PC-9 (cell line): ENCODE data around the gene PRPSAP2. TPM values are rescaled to one million over a fixed set of nuclear protein-coding genes. Genes with fewer than 3 reads are reported as not detected.

ENCODE experiments used
- BruUV-seq: library from RNA; stranded (reverse); fragments of 400-500 nt; replicated peaks from 2 replicates; lab custom pipeline; 2021; lab: Mats Ljungman, UMichigan
- CTCF ChIA-PET: fragments of 300-600 bp; sonication (Branson Sonifier 250); formaldehyde crosslinking; loops from one replicate; lab custom pipeline; 2022; ENCODE audit warnings: antibody characterized with exemption; lab: Charles Lee
- POLR2A ChIA-PET: fragments of 300-600 bp; sonication (Branson Sonifier 250); formaldehyde crosslinking; loops from one replicate; lab custom pipeline; 2022; ENCODE audit warnings: antibody characterized with exemption; ENCODE audit not compliant: unreplicated experiment; lab: Charles Lee
- DNase-seq, 2 experiments: peaks; one replicate each; pipeline versions ENCODE4 v3.0.0 to v3.0.0-alpha.2; 2015 to 2022; ENCODE audit warnings: mixed read lengths in 1 of 2
- H2AFZ ChIP-seq: fragments of 200-600 bp; sonication (generic); 2 replicates; pipeline ENCODE4 v1.8.1; 2017; ENCODE audit warnings: antibody characterized with exemption
- H3F3A ChIP-seq: fragments of 200-600 bp; sonication (generic); 2 replicates; pipeline ENCODE4 v1.8.1; 2017; ENCODE audit warnings: antibody characterized with exemption, mild to moderate bottlenecking, low read depth; ENCODE audit not compliant: insufficient read depth
- H3K27ac ChIP-seq: fragments of 200-600 bp; sonication (generic); 2 replicates; pipeline ENCODE4 v1.6.1; 2016; ENCODE audit warnings: mixed run types
- H3K27me3 ChIP-seq: fragments of 200-600 bp; sonication (generic); 2 replicates; pipeline ENCODE4 v1.6.1; 2016; ENCODE audit warnings: low read depth, mixed run types; ENCODE audit not compliant: insufficient read depth
- H3K36me3 ChIP-seq: fragments of 200-600 bp; sonication (generic); 2 replicates; pipeline ENCODE4 v1.6.1; 2016; ENCODE audit warnings: low read depth, mixed run types
- H3K4me1 ChIP-seq: fragments of 200-600 bp; sonication (generic); replicated peaks from 2 replicates; pipeline ENCODE4 v1.6.1; 2016; ENCODE audit warnings: mixed run types; ENCODE audit not compliant: insufficient read depth
- H3K4me2 ChIP-seq: fragments of 200-600 bp; sonication (generic); 2 replicates; pipeline ENCODE4 v1.6.1; 2017; ENCODE audit warnings: mixed run types
- H3K4me3 ChIP-seq: fragments of 200-600 bp; sonication (generic); 2 replicates; pipeline ENCODE4 v1.6.1; 2016; ENCODE audit warnings: mixed run types
- H3K79me2 ChIP-seq: fragments of 200-600 bp; sonication (generic); 2 replicates; pipeline ENCODE4 v1.6.1; 2017; ENCODE audit warnings: low read depth, mixed run types
- H3K9me2 ChIP-seq: fragments of 200-600 bp; sonication (generic); 2 replicates; pipeline ENCODE4 v1.8.1; 2017; ENCODE audit warnings: mild to moderate bottlenecking; ENCODE audit not compliant: insufficient read depth
- H3K9me3 ChIP-seq: fragments of 200-600 bp; sonication (generic); 2 replicates; pipeline ENCODE4 v1.8.1; 2016; ENCODE audit warnings: low read depth; ENCODE audit not compliant: insufficient read depth
- H4K20me1 ChIP-seq: fragments of 200-600 bp; sonication (generic); 2 replicates; pipeline ENCODE4 v1.8.1; 2017; ENCODE audit not compliant: insufficient read depth
- CTCF ChIP-seq: fragments of 200-600 bp; sonication (generic); conservative IDR thresholded peaks from 2 replicates; pipeline ENCODE4 v1.6.1; 2017; ENCODE audit warnings: mixed run types, antibody characterized with exemption, mild to moderate bottlenecking, moderate library complexity
- EZH2 ChIP-seq: fragments of 200-600 bp; sonication (generic); IDR thresholded peaks from 2 replicates; pipeline ENCODE4 v1.8.0; 2017; ENCODE audit warnings: antibody characterized with exemption, low read depth
- intact Hi-C: fragments of 100-400 bp; cut with micrococcal nuclease; formaldehyde crosslinking; loops from one replicate; pipeline ENCODE4 v1.10.0; 2022; ENCODE audit not compliant: unreplicated experiment
- total RNA-seq: library from RNA; stranded (reverse); gene quantifications from 2 replicates; pipeline ENCODE4 v1.2.3, GENCODE V29; 2021

Gene PRPSAP2
- total RNA-seq, 1 experiment from 2014 or later = 50.0 TPM

DNA sequence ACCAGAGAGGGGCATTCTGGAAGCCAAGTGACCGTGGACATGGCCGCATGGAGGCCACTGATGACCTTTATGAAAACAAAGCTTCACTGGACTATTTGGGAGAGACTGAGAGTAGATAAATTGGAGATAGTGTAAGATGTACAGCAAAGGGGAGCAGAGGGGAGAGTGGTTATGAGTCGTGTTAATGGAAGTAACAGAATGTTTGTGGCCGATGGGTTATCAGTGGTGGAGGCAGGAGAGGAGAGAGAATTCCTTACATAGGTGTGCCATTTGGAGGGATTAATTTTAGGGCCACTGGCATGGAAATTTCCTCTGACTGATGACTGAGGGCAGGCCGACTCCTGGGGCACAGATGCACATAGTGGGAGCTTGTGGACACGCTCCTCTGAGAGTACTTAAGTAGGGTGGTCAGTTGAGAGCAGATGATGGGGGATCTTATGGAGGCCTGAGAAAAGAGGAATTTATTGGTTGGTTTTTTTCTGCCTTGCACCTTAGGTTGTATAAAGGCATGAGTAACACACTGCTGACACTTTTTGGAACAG is 19.2 kb downstream of the PRPSAP2 start:
- CTCF ChIA-PET = no interaction called here
- Histone ChIP-seq H2AFZ (no peak overlapping the region), H3K4me2 (peak overlapping the region; percentile 15; the same call in 1 of the 2 replicates), H3K9me3 (no peaks in the 10 kb centered on the region), H3K4me3 (no peak overlapping the region), H3K36me3 (peaks cover 25% of the 10 kb centered on the region), H3F3A (peaks cover 6% of the 10 kb centered on the region; the same call in 1 of the 2 replicates), H4K20me1 (no peaks in the 10 kb centered on the region), H3K27ac (peak overlapping the region; percentile 38), H3K27me3 (no peaks in the 10 kb centered on the region), H3K4me1 (0 out of 2 replicates have a peak, but pooled peaks cover 7% of the 10 kb centered on the region), H3K9me2 (no peaks in the 10 kb centered on the region), H3K79me2 (no peaks in the 10 kb centered on the region)
- POLR2A ChIA-PET = no interaction called here
- peak; percentile 10 to 72 for DNase-seq
- no TSS peak for BruUV-seq
- intact Hi-C loops = no loop called here
- TF ChIP-seq CTCF = no peak
- TF ChIP-seq EZH2 = no peak

DNA sequence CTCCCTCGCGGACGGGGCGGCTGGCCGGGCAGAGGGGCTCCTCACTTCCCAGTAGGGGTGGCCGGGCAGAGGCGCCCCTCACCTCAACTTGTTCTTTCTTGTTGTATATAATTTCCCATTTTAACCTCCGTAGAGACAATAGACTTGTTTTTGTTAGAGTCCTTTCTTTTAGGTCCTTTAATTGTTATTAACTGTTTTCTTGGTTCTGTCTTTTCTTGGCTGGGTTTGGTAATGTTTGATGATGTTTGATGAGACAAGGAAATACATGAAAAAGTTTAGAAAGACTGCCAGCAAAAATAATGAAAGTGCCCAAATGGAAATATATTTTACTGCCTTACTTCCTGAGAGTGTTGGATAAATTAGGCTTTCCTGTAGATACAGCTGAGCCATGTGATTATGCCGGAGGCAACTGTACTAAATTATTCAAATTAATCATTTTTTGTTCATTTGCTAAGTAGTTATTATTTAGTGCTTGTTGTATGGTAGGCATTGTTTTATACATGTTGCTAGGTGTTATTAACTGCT is 30.9 kb downstream of the PRPSAP2 start:
- CTCF ChIA-PET = no interaction called here
- Histone ChIP-seq H3K27me3 (no peaks in the 10 kb centered on the region), H3K79me2 (no peaks in the 10 kb centered on the region), H4K20me1 (0 out of 2 replicates have a peak, but pooled peaks cover 4% of the 10 kb centered on the region), H3K4me1 (no peaks in the 10 kb centered on the region), H3K4me2 (no peak overlapping the region), H3K9me2 (no peaks in the 10 kb centered on the region), H3K4me3 (no peak overlapping the region), H3F3A (no peaks in the 10 kb centered on the region), H3K36me3 (peaks cover 13% of the 10 kb centered on the region; the same call in 1 of the 2 replicates), H3K27ac (no peak overlapping the region), H2AFZ (no peak overlapping the region), H3K9me3 (no peaks in the 10 kb centered on the region)
- no peak for DNase-seq
- POLR2A ChIA-PET = no interaction called here
- intact Hi-C loops = no loop called here
- no peak for TF ChIP-seq CTCF
- TF ChIP-seq EZH2 = no peak
- BruUV-seq = no TSS peak

GRCh38 chr17:18889658-18890057 is 31.7 kb downstream of the PRPSAP2 start:
- Histone ChIP-seq H3K4me1 (no peaks in the 10 kb centered on the region), H3K27me3 (no peaks in the 10 kb centered on the region), H3K4me2 (no peak overlapping the region), H3K36me3 (0 out of 2 replicates have a peak, but pooled peaks cover 7% of the 10 kb centered on the region), H3K9me2 (no peaks in the 10 kb centered on the region), H3F3A (no peaks in the 10 kb centered on the region), H3K9me3 (no peaks in the 10 kb centered on the region), H3K4me3 (no peak overlapping the region), H3K79me2 (no peaks in the 10 kb centered on the region), H3K27ac (no peak overlapping the region), H2AFZ (no peak overlapping the region), H4K20me1 (0 out of 2 replicates have a peak, but pooled peaks cover 4% of the 10 kb centered on the region)
- no TSS peak for BruUV-seq
- DNase-seq = no peak
- intact Hi-C loops = no loop called here
- CTCF ChIA-PET = no interaction called here
- POLR2A ChIA-PET = no interaction called here
- TF ChIP-seq CTCF (no peak), EZH2 (no peak)
